Uterus (tissue), 4 donors: Measurements from ENCODE around the gene DNASE1L2. TPM values are rescaled to one million over a fixed set of nuclear protein-coding genes. Genes with fewer than 3 reads are reported as not detected.

Experiments
- DNase-seq, 2 donors: peaks; one replicate each; pipeline ENCODE4 v3.0.0-alpha.2; 2019 to 2020
- H3K27ac ChIP-seq, 2 donors: fragments of 200-600 bp; sonication (generic); 1 replicate in 1 of 2; 2 replicates in 1 of 2; pipeline ENCODE4 v1.5.1; 2016 to 2018
- H3K27me3 ChIP-seq, 2 donors: fragments of 200-600 bp; sonication (generic); one replicate each; pipeline ENCODE4 v1.5.1; 2018 to 2019; ENCODE audit warnings: control low read depth in 1 of 2
- H3K36me3 ChIP-seq, 2 donors: fragments of 200-600 bp; sonication (generic); one replicate each; pipeline ENCODE4 v1.5.1; 2019; ENCODE audit warnings: control low read depth in 1 of 2
- H3K4me1 ChIP-seq, 2 donors: fragments of 200-600 bp; sonication (generic); one replicate each; pipeline ENCODE4 v1.5.1; 2018 to 2019; ENCODE audit warnings: control low read depth in 1 of 2
- H3K4me3 ChIP-seq, 2 donors: fragments of 200-600 bp; sonication (generic); 1 replicate in 1 of 2; 2 replicates in 1 of 2; pipeline ENCODE4 v1.5.1; 2018 to 2019; ENCODE audit warnings: mild to moderate bottlenecking in 1 of 2
- H3K9me3 ChIP-seq, 2 donors: fragments of 200-600 bp; sonication (generic); one replicate each; pipeline ENCODE4 v1.5.1; 2019; ENCODE audit warnings: control low read depth in 1 of 2
- CTCF ChIP-seq, 4 experiments: fragments of 200-600 bp in 2 of 4; fragments of 450-650 bp in 2 of 4; sonication (generic) in 2 of 4; IDR thresholded peaks; one replicate each; pipeline ENCODE4 v1.5.1; 2016 to 2019; ENCODE audit warnings: antibody characterized with exemption in 4 of 4, mild to moderate bottlenecking in 2 of 4, moderate library complexity in 1 of 4
- POLR2A ChIP-seq, 2 donors: fragments of 450-650 bp; IDR thresholded peaks; one replicate each; pipeline ENCODE4 v1.6.1; 2016; ENCODE audit warnings: antibody characterized with exemption in 2 of 2, mild to moderate bottlenecking in 1 of 2, moderate library complexity in 1 of 2
- intact Hi-C: fragments of 100-400 bp; cut with DNase I; formaldehyde crosslinking; loops from one replicate; pipeline ENCODE4 v1.15.1; 2023; ENCODE audit warnings: low total_unique reads
- total RNA-seq, 4 donors: library from RNA; depleted of rRNA in 3 of 4; stranded (reverse); fragments of >200 nt in 3 of 4; gene quantifications; one replicate each; pipeline versions ENCODE4 v1.1.0 to v1.2.4, GENCODE V29; 2014 to 2023
- donor health status: DM: yes; HTN: yes; CAD: no.

The DNASE1L2 gene
- total RNA-seq, 4 donors from 2014 or later, result 0.97 to 1.2 TPM; not detected in 2

GRCh38 chr16:2189252-2189893 lies 46.9 kb upstream of the DNASE1L2 start:
- intact Hi-C loops, result no loop called here
- H3K27me3 ChIP-seq, result no peaks in the 10 kb centered on the region
- H3K4me1 ChIP-seq, result no peaks in the 10 kb centered on the region
- no peaks in the 10 kb centered on the region for H3K36me3 ChIP-seq
- no peak overlapping the region for H3K27ac ChIP-seq
- DNase-seq, result no peak
- no peaks in the 10 kb centered on the region for H3K9me3 ChIP-seq
- H3K4me3 ChIP-seq, result no peak overlapping the region
- TF ChIP-seq POLR2A (IDR thresholded peaks at IDR 0.05), result no peak
- TF ChIP-seq CTCF (IDR thresholded peaks at IDR 0.05), result no peak

GRCh38 chr16:2190002-2190658 lies 46.1 kb upstream of the DNASE1L2 start:
- no peak for DNase-seq
- intact Hi-C loops, result no loop called here
- Histone ChIP-seq H3K9me3 (no peaks in the 10 kb centered on the region), H3K27me3 (peaks cover 0 to 5% of the 10 kb centered on the region in 2 donors), H3K4me3 (no peak overlapping the region), H3K36me3 (no peaks in the 10 kb centered on the region), H3K27ac (no peak overlapping the region), H3K4me1 (peaks cover 0 to 1% of the 10 kb centered on the region in 2 donors)
- no peak for TF ChIP-seq CTCF (IDR thresholded peaks at IDR 0.05)
- no peak for TF ChIP-seq POLR2A (IDR thresholded peaks at IDR 0.05)

- intact Hi-C loops, result no loop called here
- no peak for DNase-seq
- Histone ChIP-seq H3K4me3 (no peak overlapping the region), H3K27me3 (peaks cover 0 to 11% of the 10 kb centered on the region in 2 donors), H3K27ac (no peak overlapping the region), H3K4me1 (peaks cover 0 to 8% of the 10 kb centered on the region in 2 donors), H3K9me3 (no peaks in the 10 kb centered on the region), H3K36me3 (no peaks in the 10 kb centered on the region)
- TF ChIP-seq CTCF (IDR thresholded peaks at IDR 0.05), result no peak
These were observed 45.4 kb upstream of the DNASE1L2 start for GRCh38 chr16:2190659-2191445.

- no peak for DNase-seq
- Histone ChIP-seq H3K27me3 (peaks cover 0 to 13% of the 10 kb centered on the region in 2 donors), H3K9me3 (no peaks in the 10 kb centered on the region), H3K4me3 (no peak overlapping the region), H3K4me1 (peaks cover 0 to 11% of the 10 kb centered on the region in 2 donors), H3K27ac (no peak overlapping the region), H3K36me3 (no peaks in the 10 kb centered on the region)
- TF ChIP-seq POLR2A (IDR thresholded peaks at IDR 0.05) (no peak), CTCF (IDR thresholded peaks at IDR 0.05) (no peak)
- intact Hi-C loops, result no loop called here
These were observed 44.9 kb upstream of the DNASE1L2 start for GRCh38 chr16:2191446-2191706.
